Smooth muscle cell (in vitro differentiated cells): ENCODE results near the gene CTXND1. TPM values are rescaled to one million over a fixed set of nuclear protein-coding genes. Genes with fewer than 3 reads are reported as not detected.

ENCODE experiments used
- DNase-seq: peaks from one replicate; lab custom pipeline; 2025; ENCODE audit not compliant: unreplicated experiment; lab: John Stamatoyannopoulos, UW
- H2AFZ ChIP-seq: fragments of 200-600 bp; sonication (generic); 2 replicates; pipeline ENCODE4 v1.6.0; 2016; ENCODE audit warnings: antibody characterized with exemption, low read depth, mild to moderate bottlenecking
- H3F3A ChIP-seq: fragments of 200-600 bp; sonication (generic); 2 replicates; pipeline ENCODE4 v1.6.0; 2017; ENCODE audit warnings: antibody characterized with exemption, low read depth
- H3K27ac ChIP-seq: fragments of 200-600 bp; sonication (generic); 2 replicates; pipeline ENCODE4 v1.5.1; 2016; ENCODE audit warnings: low read depth, mild to moderate bottlenecking
- H3K27me3 ChIP-seq: fragments of 200-600 bp; sonication (generic); 2 replicates; pipeline ENCODE4 v1.6.1; 2016; ENCODE audit warnings: low read depth, mild to moderate bottlenecking
- H3K36me3 ChIP-seq: fragments of 200-600 bp; sonication (generic); 2 replicates; pipeline ENCODE4 v1.5.1; 2016; ENCODE audit warnings: low read depth
- H3K4me1 ChIP-seq: fragments of 200-600 bp; sonication (generic); 2 replicates; pipeline ENCODE4 v1.5.1; 2016; ENCODE audit warnings: low read depth
- H3K4me2 ChIP-seq: fragments of 200-600 bp; sonication (generic); 2 replicates; pipeline ENCODE4 v1.6.0; 2016; ENCODE audit warnings: mild to moderate bottlenecking
- H3K4me3 ChIP-seq: fragments of 200-600 bp; sonication (generic); 2 replicates; pipeline ENCODE4 v1.5.1; 2016; ENCODE audit warnings: mild to moderate bottlenecking
- H3K79me2 ChIP-seq: fragments of 200-600 bp; sonication (generic); 2 replicates; pipeline ENCODE4 v1.6.0; 2016; ENCODE audit warnings: low read depth, mild to moderate bottlenecking
- H3K9ac ChIP-seq: fragments of 200-600 bp; sonication (generic); 2 replicates; pipeline ENCODE4 v1.6.0; 2016; ENCODE audit warnings: low read depth
- H3K9me3 ChIP-seq: fragments of 200-600 bp; sonication (generic); replicated peaks from 2 replicates; pipeline ENCODE4 v1.5.1; 2016; ENCODE audit warnings: low read depth
- H4K20me1 ChIP-seq: fragments of 200-600 bp; sonication (generic); 2 replicates; pipeline ENCODE4 v1.6.0; 2016; ENCODE audit warnings: low read depth
- WGBS: methylation state at CpG from one replicate; pipeline ENCODE4 v1.1.7; 2016; ENCODE audit warnings: low lambda C conversion rate; 5-methylcytosine and 5-hydroxymethylcytosine counted together
- polyA plus RNA-seq: library from polyadenylated mRNA; unstranded; fragments of >200 nt; fragmentation: Nextera tagmentation; extraction: Ambion mirVana; gene quantifications from 2 replicates; pipeline ENCODE4 v1.2.1, GENCODE V29; 2016
- total RNA-seq: library from RNA; depleted of rRNA; stranded (reverse); fragments of >200 nt; gene quantifications from 2 replicates; pipeline ENCODE4 v1.2.3, GENCODE V29; 2014
- TF ChIP-seq, protein P1 (sequence below): fragments of 200-600 bp; sonication (generic); IDR thresholded peaks from 2 replicates; pipeline ENCODE4 v1.5.1; 2017; ENCODE audit warnings: borderline replicate concordance, mild to moderate bottlenecking, antibody characterized with exemption; ENCODE audit not compliant: insufficient read depth, poor library complexity, severe bottlenecking

The CTXND1 gene
- total and polyA plus RNA-seq, 2 experiments from 2014 or later, result 0.06 TPM; not detected in 1

DNA sequence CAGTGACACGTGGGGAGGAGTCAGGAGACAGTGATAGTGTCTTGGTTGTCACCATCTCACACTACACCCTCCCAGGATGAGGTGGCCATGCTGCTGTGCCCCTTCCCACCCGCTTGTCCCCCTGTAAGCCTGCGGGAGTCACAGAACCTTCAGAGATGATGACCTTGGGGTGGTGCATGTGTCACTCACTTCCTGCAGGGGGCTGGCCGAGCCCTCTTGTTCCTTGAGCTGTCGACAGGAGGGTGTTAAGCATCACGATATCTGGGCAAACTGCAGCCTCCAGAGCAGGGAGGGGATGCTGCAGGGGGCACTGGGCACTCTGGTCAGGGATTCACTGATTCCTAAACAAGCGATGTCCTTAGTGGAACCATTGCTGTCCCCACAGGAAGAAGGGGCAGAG is 71.5 kb downstream of the CTXND1 start:
- H3F3A ChIP-seq, result no peaks in the 10 kb centered on the region
- no peaks in the 10 kb centered on the region for H3K9me3 ChIP-seq
- no peak overlapping the region for H3K4me3 ChIP-seq
- no peaks in the 10 kb centered on the region for H3K79me2 ChIP-seq
- H4K20me1 ChIP-seq, result no peaks in the 10 kb centered on the region
- TF ChIP-seq, protein P1, sequence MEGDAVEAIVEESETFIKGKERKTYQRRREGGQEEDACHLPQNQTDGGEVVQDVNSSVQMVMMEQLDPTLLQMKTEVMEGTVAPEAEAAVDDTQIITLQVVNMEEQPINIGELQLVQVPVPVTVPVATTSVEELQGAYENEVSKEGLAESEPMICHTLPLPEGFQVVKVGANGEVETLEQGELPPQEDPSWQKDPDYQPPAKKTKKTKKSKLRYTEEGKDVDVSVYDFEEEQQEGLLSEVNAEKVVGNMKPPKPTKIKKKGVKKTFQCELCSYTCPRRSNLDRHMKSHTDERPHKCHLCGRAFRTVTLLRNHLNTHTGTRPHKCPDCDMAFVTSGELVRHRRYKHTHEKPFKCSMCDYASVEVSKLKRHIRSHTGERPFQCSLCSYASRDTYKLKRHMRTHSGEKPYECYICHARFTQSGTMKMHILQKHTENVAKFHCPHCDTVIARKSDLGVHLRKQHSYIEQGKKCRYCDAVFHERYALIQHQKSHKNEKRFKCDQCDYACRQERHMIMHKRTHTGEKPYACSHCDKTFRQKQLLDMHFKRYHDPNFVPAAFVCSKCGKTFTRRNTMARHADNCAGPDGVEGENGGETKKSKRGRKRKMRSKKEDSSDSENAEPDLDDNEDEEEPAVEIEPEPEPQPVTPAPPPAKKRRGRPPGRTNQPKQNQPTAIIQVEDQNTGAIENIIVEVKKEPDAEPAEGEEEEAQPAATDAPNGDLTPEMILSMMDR, result no peak
- 86% methylated on average over 7 of the region's 7 CpGs for WGBS
- H3K9ac ChIP-seq, result no peak overlapping the region
- no peak for DNase-seq
- H3K27ac ChIP-seq, result no peak overlapping the region
- H3K27me3 ChIP-seq, result no peaks in the 10 kb centered on the region
- H3K36me3 ChIP-seq, result no peaks in the 10 kb centered on the region
- no peak overlapping the region for H3K4me2 ChIP-seq
- no peak overlapping the region for H2AFZ ChIP-seq
- no peaks in the 10 kb centered on the region for H3K4me1 ChIP-seq

DNA sequence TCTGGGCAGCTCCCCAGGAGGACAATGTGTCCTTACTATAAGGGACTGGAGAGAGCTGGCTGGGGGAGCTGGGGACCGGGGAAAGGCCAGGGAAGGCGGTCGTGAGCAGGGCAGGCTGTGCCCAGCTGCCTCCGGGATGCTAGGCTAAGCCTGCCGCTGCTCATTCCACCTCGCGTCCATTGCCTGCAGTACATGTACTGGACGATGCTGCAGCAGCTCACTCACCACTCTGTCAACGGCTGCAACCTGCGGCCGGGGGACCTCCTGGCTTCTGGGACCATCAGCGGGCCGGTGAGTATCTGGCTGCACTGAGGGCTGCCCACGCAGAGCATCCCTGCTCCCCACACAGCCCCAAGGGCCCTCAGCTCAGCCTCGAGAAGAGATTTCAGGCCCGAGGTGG is 72.1 kb downstream of the CTXND1 start:
- TF ChIP-seq, protein P1, result no peak
- WGBS, result 97% methylated on average over 14 of the region's 16 CpGs
- H3K4me3 ChIP-seq, result no peak overlapping the region

DNA sequence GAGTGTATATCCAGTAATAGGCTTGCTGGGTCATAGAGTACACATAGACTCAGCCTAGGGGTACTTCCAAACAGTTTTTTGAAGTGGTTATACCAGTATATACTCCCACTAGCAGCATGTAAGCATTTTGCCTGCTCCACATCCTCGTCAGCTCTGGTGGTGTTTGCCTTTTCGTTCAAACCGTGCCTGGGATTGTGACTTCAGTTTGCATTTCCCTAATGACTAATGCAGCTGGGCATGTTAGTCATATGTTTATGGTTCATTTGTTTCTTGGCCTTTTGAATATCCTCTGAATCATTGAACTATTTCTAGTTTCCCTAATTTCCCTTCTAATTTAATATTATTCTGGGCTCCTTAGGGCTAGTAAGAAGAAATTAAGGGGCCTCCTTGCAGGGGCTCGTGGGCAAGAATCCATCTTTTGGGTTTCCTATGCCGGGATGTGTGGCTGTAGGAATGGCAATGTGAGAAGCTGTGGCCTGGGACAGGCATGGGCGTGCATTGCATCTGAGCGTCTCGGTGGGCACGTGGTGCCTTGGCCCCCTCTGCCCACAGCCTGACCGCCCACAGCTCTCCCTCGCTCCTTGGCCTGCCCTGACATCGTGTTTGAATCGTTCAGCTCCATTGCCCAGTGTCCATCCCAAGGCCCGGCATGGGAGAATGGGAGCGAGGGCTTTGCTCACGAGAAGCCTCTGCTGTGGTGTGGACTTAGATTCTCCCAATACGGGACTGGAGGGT is 72.8 kb downstream of the CTXND1 start:
- TF ChIP-seq, protein P1, result no peak
- no peaks in the 10 kb centered on the region for H4K20me1 ChIP-seq
- no peaks in the 10 kb centered on the region for H3K36me3 ChIP-seq
- H3K4me2 ChIP-seq, result peak overlapping the region; percentile 54
- WGBS, result 73% methylated on average over 17 of the region's 17 CpGs
- H3K79me2 ChIP-seq, result no peaks in the 10 kb centered on the region
- no peak for DNase-seq
- no peak overlapping the region for H3K9ac ChIP-seq
- no peaks in the 10 kb centered on the region for H3K9me3 ChIP-seq
- H3K4me3 ChIP-seq, result no peak overlapping the region
- H3K4me1 ChIP-seq, result no peaks in the 10 kb centered on the region
- peak overlapping the region; percentile 68 for H3K27ac ChIP-seq
- H3F3A ChIP-seq, result no peaks in the 10 kb centered on the region
- H2AFZ ChIP-seq, result no peak overlapping the region
- no peaks in the 10 kb centered on the region for H3K27me3 ChIP-seq

More for the DNA sequence above, 72.1 kb downstream of the CTXND1 start:
- no peaks in the 10 kb centered on the region for H3K79me2 ChIP-seq
- no peaks in the 10 kb centered on the region for H3F3A ChIP-seq
- H3K4me1 ChIP-seq, result no peaks in the 10 kb centered on the region
- no peak overlapping the region for H2AFZ ChIP-seq
- no peaks in the 10 kb centered on the region for H3K27me3 ChIP-seq
- no peaks in the 10 kb centered on the region for H4K20me1 ChIP-seq
- no peak for DNase-seq
- H3K9me3 ChIP-seq, result no peaks in the 10 kb centered on the region
- H3K36me3 ChIP-seq, result no peaks in the 10 kb centered on the region
- H3K27ac ChIP-seq, result no peak overlapping the region
- no peak overlapping the region for H3K4me2 ChIP-seq
- no peak overlapping the region for H3K9ac ChIP-seq

DNA sequence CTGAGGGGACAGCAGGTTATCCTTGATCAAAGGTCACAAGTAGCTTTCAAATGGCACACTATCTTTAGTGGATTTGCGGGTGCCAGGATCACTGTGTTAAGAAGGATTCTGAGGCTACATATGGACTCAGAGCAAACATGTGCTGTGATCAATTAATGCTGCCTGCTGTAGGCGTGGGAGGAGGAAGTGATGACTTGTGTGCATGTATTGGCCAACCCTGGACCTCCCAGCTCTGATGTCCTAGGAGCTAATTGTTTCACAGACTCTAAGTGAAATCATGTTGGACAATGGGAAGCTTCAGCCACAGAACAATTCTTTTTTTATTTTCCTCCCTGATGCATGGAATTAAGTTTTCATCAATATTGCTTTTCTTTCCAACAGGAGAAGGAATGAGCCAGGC is 74.9 kb downstream of the CTXND1 start:
- Histone ChIP-seq H3K36me3 (no peaks in the 10 kb centered on the region), H2AFZ (no peak overlapping the region), H3K4me2 (no peak overlapping the region), H3K9ac (no peak overlapping the region), H3K9me3 (no peaks in the 10 kb centered on the region), H3K4me1 (no peaks in the 10 kb centered on the region), H3F3A (no peaks in the 10 kb centered on the region), H3K27me3 (no peaks in the 10 kb centered on the region), H3K27ac (no peak overlapping the region), H4K20me1 (no peaks in the 10 kb centered on the region), H3K4me3 (no peak overlapping the region), H3K79me2 (no peaks in the 10 kb centered on the region)
- no peak for DNase-seq
- WGBS, result 100% methylated on average over 2 of the region's 2 CpGs
- TF ChIP-seq, protein P1, result no peak
